ENCODE results near the gene BMP8A. TPM values are rescaled to one million over a fixed set of nuclear protein-coding genes. Genes with fewer than 3 reads are reported as not detected.

The BMP8A gene
- total RNA-seq, 1 donor from 2014 or later = 0.16 TPM

DNA sequence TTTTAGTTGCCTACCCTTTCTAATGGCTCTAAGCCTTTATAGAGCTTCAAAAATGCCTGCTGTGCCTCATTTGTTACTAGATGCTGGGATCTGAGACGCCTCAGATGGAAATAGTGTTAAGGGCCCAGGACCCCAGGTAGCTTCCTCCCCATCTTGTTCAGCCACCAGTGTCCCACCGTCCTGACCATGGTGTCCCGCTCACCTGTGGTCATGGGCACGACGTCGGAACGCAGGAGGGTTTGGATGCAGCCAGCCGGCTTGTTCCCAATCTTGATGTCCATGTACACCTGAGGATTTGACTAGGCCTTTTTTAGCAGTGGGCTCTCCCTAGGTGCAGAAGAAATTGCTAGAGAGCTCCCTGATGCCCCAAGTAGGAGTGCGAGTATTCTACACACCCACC is 54.1 kb downstream of the BMP8A start:
- Histone ChIP-seq H3K4me1 (peaks cover 9% of the 10 kb centered on the region), H3K27ac (replicated peaks) (no peak overlapping the region), H3K27me3 (ENCODE audit: low read depth) (no peaks in the 10 kb centered on the region), H3K4me3 (no peak overlapping the region), H3K36me3 (peaks cover 62% of the 10 kb centered on the region), H3K9me3 (replicated peaks) (no peaks in the 10 kb centered on the region)
- intact Hi-C loops (cut with micrococcal nuclease) = no loop called here
- no peak for DNase-seq
- TF ChIP-seq, protein P1, sequence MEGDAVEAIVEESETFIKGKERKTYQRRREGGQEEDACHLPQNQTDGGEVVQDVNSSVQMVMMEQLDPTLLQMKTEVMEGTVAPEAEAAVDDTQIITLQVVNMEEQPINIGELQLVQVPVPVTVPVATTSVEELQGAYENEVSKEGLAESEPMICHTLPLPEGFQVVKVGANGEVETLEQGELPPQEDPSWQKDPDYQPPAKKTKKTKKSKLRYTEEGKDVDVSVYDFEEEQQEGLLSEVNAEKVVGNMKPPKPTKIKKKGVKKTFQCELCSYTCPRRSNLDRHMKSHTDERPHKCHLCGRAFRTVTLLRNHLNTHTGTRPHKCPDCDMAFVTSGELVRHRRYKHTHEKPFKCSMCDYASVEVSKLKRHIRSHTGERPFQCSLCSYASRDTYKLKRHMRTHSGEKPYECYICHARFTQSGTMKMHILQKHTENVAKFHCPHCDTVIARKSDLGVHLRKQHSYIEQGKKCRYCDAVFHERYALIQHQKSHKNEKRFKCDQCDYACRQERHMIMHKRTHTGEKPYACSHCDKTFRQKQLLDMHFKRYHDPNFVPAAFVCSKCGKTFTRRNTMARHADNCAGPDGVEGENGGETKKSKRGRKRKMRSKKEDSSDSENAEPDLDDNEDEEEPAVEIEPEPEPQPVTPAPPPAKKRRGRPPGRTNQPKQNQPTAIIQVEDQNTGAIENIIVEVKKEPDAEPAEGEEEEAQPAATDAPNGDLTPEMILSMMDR (IDR thresholded peaks at IDR 0.05; ENCODE audit: borderline replicate concordance) = no peak

DNA sequence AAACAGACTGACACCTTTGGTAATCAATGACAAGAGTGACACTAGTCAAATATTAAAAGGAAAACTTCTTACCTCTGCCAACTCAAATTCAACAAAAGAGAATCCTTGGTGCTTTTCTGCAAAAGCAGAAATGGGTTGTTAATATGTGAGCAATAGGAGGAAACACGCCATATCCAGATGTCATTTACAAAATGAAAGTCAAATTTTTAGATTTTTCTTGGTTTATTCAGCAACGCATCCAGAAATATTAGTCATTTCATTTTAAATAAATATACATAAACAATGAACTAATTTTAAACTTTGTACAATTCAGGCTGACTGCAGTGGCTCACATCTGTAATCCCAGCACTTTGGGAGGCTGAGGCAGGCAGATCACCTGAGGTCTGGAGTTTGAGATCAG is 62.8 kb downstream of the BMP8A start:
- Histone ChIP-seq H3K27ac (replicated peaks) (no peak overlapping the region), H3K4me1 (peaks cover 3% of the 10 kb centered on the region), H3K27me3 (ENCODE audit: low read depth) (no peaks in the 10 kb centered on the region), H3K36me3 (peaks cover 42% of the 10 kb centered on the region), H3K9me3 (replicated peaks) (no peaks in the 10 kb centered on the region), H3K4me3 (no peak overlapping the region)
- TF ChIP-seq, protein P1 (IDR thresholded peaks at IDR 0.05; ENCODE audit: borderline replicate concordance) = no peak
- DNase-seq = no peak
- intact Hi-C loops (cut with micrococcal nuclease) = no loop called here

DNA sequence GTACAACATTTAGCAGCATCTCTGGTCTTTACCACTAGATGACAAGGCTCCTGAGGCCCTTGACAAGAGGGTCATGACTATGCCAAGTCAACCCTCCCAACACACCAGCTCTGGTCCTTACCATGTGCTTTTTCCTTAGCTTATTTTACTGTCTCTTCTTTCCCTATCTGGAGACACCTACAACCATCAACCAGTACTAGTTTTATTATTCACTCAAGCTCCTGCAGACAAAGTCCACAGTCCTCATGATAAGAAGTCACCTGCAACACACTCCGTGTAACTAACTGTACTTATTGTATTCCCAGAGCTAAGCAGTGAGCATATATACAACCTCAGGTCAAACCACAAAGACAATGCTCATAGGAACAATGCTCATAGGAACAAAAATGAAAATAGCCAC is 69.8 kb downstream of the BMP8A start:
- intact Hi-C loops (cut with micrococcal nuclease) = no loop called here
- no peaks in the 10 kb centered on the region for H3K9me3 ChIP-seq (replicated peaks)
- no peak overlapping the region for H3K27ac ChIP-seq (replicated peaks)
- H3K36me3 ChIP-seq = peaks cover 74% of the 10 kb centered on the region
- DNase-seq = no peak
- TF ChIP-seq, protein P1 (IDR thresholded peaks at IDR 0.05; ENCODE audit: borderline replicate concordance) = no peak
- no peak overlapping the region for H3K4me3 ChIP-seq
- no peaks in the 10 kb centered on the region for H3K27me3 ChIP-seq (ENCODE audit: low read depth)
- H3K4me1 ChIP-seq = peaks cover 17% of the 10 kb centered on the region

DNA sequence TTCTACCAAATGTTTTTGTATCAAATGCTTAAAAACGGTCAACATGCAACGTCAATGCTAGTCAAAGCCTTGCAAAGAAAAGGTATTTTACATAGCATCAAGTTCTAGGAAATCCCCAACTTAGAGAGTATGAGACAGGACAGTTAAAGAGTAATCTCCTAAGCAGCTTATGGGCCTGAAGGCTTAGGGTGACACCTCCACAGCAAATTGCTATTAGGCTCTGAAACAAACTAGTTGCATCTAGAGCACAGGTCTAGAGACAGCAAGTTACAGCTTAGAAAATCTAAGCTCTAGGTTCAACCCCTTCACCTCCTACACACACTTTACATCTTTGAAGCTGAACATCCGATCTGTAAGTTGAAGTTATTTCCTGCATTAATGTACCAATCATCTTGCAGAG is 71.5 kb downstream of the BMP8A start:
- Histone ChIP-seq H3K27ac (replicated peaks) (no peak overlapping the region), H3K4me1 (peaks cover 32% of the 10 kb centered on the region), H3K9me3 (replicated peaks) (no peaks in the 10 kb centered on the region), H3K4me3 (no peak overlapping the region), H3K27me3 (ENCODE audit: low read depth) (no peaks in the 10 kb centered on the region), H3K36me3 (peaks cover 90% of the 10 kb centered on the region)
- TF ChIP-seq, protein P1 (IDR thresholded peaks at IDR 0.05; ENCODE audit: borderline replicate concordance) = no peak
- intact Hi-C loops (cut with micrococcal nuclease) = no loop called here
- no peak for DNase-seq

DNA sequence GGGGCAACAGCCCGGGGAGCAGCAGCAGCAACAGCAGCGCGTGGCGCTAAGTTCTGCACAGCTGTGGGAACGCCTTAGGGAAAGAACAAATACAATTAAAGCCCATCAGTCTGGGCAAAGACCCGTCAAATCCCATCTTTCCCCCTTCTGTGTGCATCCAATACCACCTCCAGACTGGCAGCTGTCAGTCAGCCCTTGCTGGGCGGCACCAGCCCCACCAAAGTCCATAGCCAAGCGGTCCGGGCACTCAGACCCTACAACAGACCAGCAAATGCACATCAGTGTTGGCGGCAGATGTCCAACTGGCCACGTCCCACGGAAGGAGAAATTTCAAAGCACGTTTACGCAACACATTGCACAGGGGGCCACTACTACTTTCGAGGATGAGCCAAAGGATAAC is 72.2 kb downstream of the BMP8A start:
- H3K4me1 ChIP-seq = peaks cover 31% of the 10 kb centered on the region
- no peak overlapping the region for H3K27ac ChIP-seq (replicated peaks)
- intact Hi-C loops (cut with micrococcal nuclease) = no loop called here
- DNase-seq = no peak
- H3K27me3 ChIP-seq (ENCODE audit: low read depth) = no peaks in the 10 kb centered on the region
- H3K9me3 ChIP-seq (replicated peaks) = no peaks in the 10 kb centered on the region
- no peak overlapping the region for H3K4me3 ChIP-seq
- H3K36me3 ChIP-seq = peaks cover 98% of the 10 kb centered on the region
- TF ChIP-seq, protein P1 (IDR thresholded peaks at IDR 0.05; ENCODE audit: borderline replicate concordance) = no peak

DNA sequence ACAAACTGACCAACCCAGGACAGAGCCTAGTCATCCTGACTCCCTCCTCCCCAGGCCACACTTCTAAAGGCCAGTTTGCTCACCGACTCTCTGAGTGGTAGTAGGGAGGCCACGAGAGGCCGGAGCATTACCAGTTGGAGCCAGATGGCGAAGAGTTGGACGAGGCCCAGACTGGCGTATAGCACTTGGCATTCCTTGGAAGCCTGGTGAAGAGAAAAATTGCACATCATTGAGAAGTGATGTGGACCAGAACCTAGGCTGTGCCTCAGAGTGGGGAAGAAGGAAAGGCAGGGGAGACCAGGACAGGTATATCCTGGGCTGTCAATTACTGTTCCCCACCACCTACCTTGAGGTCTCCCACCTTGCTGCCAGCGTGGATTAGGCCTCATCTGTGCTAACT is 72.9 kb downstream of the BMP8A start:
- intact Hi-C loops (cut with micrococcal nuclease) = no loop called here
- DNase-seq = no peak

More for the DNA sequence above, 72.9 kb downstream of the BMP8A start:
- Histone ChIP-seq H3K4me1 (peaks cover 33% of the 10 kb centered on the region), H3K4me3 (no peak overlapping the region), H3K27me3 (ENCODE audit: low read depth) (no peaks in the 10 kb centered on the region), H3K9me3 (replicated peaks) (no peaks in the 10 kb centered on the region), H3K27ac (replicated peaks) (no peak overlapping the region), H3K36me3 (peaks cover 100% of the 10 kb centered on the region)
- TF ChIP-seq, protein P1 (IDR thresholded peaks at IDR 0.05; ENCODE audit: borderline replicate concordance) = no peak
